GM12864 (cell line): Measurements from ENCODE around the gene NAPA.

Experiments used
- DNase-seq: peaks from one replicate; pipeline ENCODE4 v3.0.0-alpha.2; 2011; ENCODE audit warnings: low read depth
- H3K4me3 ChIP-seq: 2 replicates; pipeline ENCODE4 v1.5.1; 2011; ENCODE audit warnings: mild to moderate bottlenecking, low read depth, low read length, control low read depth
- CTCF ChIP-seq: IDR thresholded peaks from 2 replicates; pipeline ENCODE4 v1.5.1; 2011; ENCODE audit warnings: low read depth, mild to moderate bottlenecking, moderate library complexity, low read length, control low read depth, inconsistent platforms; ENCODE audit errors: missing control alignments

The NAPA gene

GRCh38 chr19:47461876-47462275, 53.0 kb downstream of the NAPA start:
- no peak overlapping the region for H3K4me3 ChIP-seq
- TF ChIP-seq CTCF = no peak
- no peak for DNase-seq

GRCh38 chr19:47459477-47459876, 55.4 kb downstream of the NAPA start:
- no peak for DNase-seq
- no peak for TF ChIP-seq CTCF
- H3K4me3 ChIP-seq = no peak overlapping the region

- no peak for DNase-seq
- TF ChIP-seq CTCF = no peak
- H3K4me3 ChIP-seq = no peak overlapping the region
Measured at GRCh38 chr19:47458672-47459071, 56.2 kb downstream of the NAPA start.

- TF ChIP-seq CTCF = no peak
- DNase-seq = no peak
- no peak overlapping the region for H3K4me3 ChIP-seq
Measured at GRCh38 chr19:47456721-47457474, 58.0 kb downstream of the NAPA start.

GRCh38 chr19:47450478-47450877, 64.4 kb downstream of the NAPA start:
- DNase-seq = no peak
- no peak for TF ChIP-seq CTCF
- H3K4me3 ChIP-seq = no peak overlapping the region

- DNase-seq = no peak
- no peak overlapping the region for H3K4me3 ChIP-seq
- TF ChIP-seq CTCF = no peak
Measured at GRCh38 chr19:47448360-47448727, 66.5 kb downstream of the NAPA start.
